ENCODE results near the gene OSBP.

DNA sequence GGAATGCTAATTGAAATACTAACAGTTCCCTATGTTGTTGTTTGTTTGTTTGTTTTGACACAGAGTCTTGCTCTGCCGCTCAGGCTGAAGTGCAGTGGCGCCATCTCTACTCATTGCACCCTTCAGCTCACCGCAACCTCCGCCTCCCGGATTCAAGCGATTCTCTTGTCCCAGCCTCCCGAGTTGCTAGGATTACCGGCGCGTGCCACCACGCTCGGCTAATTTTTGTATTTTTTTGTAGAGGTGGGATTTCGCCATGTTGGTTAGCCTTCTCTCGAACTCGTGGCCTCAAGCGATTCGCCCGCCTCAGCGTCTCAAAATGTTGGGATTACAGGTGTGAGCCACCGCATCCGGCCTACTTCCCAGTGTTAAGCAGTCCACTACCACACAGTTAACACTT is 62.3 kb downstream of the OSBP start:
- no peak for TF ChIP-seq CTCF (optimal IDR thresholded peaks at IDR 0.05 in 1 of 3, IDR thresholded peaks at IDR 0.05 in 1 of 3, conservative IDR thresholded peaks at IDR 0.05 in 1 of 3; ENCODE audit: extremely low read depth in 1 of 3, insufficient read depth in 2 of 3, low read length in 3 of 3)
- no peak for TF ChIP-seq EZH2 (IDR thresholded peaks at IDR 0.05; ENCODE audit: low read length)
